Activated CD8-positive, alpha-beta T cell treated with anti-CD3 and anti-CD28 coated beads for 36 hours (primary cell): ENCODE measurements around the gene LRRN2. TPM values are rescaled to one million over a fixed set of nuclear protein-coding genes. Genes with fewer than 3 reads are reported as not detected.

Experiments used
- ATAC-seq: fragments of 200-7000 bp; cut with Tn5 transposase; one replicate; pipeline ENCODE4 v1.10.0; 2021; ENCODE audit warnings: mild to moderate bottlenecking, moderate library complexity
- CTCF ChIA-PET: fragments of 350-600 bp; sonication (Branson Sonifier 250); formaldehyde crosslinking; loops from one replicate; lab custom pipeline; 2021; ENCODE audit warnings: antibody characterized with exemption; lab: Charles Lee
- POLR2A ChIA-PET: fragments of 350-600 bp; sonication (Branson Sonifier 250); formaldehyde crosslinking; loops from one replicate; lab custom pipeline; 2021; ENCODE audit warnings: antibody characterized with exemption; lab: Charles Lee
- DNase-seq: peaks from one replicate; pipeline ENCODE4 v3.0.0-alpha.2; 2020
- H3K27ac Mint-ChIP-seq: one replicate; pipeline ENCODE4 v1.8.0; 2021; ENCODE audit warnings: mild to moderate bottlenecking, mixed read lengths
- H3K27me3 Mint-ChIP-seq: one replicate; pipeline ENCODE4 v1.8.0; 2021; ENCODE audit warnings: mixed read lengths
- H3K36me3 Mint-ChIP-seq: one replicate; pipeline ENCODE4 v1.8.0; 2021; ENCODE audit warnings: low read depth, mixed read lengths
- H3K4me1 Mint-ChIP-seq: one replicate; pipeline ENCODE4 v1.8.0; 2021; ENCODE audit warnings: low read depth, mixed read lengths
- H3K4me3 Mint-ChIP-seq: one replicate; pipeline ENCODE4 v1.8.0; 2021; ENCODE audit warnings: mild to moderate bottlenecking, moderate library complexity, mixed read lengths
- H3K9me3 Mint-ChIP-seq: one replicate; pipeline ENCODE4 v1.8.0; 2021; ENCODE audit warnings: mixed read lengths
- intact Hi-C: fragments of 100-400 bp; cut with micrococcal nuclease; formaldehyde crosslinking; loops from one replicate; pipeline ENCODE4 v1.10.0; 2022
- total RNA-seq, 2 experiments: library from RNA; stranded (reverse); gene quantifications; one replicate each; pipeline ENCODE4 v1.2.3, GENCODE V29; 2021
- TF ChIP-seq, protein P1 (sequence below): fragments of 200-600 bp; IDR thresholded peaks from one replicate; pipeline ENCODE4 v1.8.0; 2022; ENCODE audit warnings: antibody characterized with exemption, mild to moderate bottlenecking

LRRN2 gene
- total RNA-seq, 2 experiments from 2014 or later: not detected

DNA sequence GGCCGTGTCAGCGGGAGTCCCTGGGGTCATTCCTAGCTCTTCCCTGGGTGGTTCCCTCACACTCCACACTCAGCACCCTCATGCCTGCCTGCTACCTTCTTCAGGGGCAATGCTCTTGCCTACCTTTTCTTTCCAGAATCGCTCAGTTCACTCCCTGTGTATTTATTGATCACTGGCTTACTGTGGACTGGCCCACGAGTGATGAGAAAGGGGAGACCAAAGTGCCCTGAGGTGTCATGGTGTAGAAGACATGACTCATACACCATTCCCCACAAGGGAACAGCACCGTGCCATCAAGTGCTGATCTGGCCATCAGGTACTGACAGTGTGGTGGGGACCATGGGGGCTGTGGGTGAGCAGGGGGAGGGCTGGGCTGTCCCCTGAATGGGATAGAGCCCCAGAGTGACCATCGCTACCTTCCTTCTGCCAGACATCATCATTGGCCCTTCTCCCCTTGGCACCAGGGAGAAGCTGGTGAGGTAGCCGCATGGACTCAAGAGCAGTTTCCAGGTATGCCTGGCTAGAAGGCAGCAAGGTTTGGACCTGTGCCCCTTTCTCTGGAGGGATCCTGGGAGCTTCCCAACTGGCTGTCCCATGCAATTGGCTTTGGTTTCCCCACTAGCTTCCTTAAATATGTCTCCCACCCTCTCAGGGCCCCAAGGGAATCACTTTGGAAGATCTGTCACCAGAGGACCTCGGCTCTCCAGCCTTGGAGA is 17.2 kb upstream of the LRRN2 start:
- no peaks in the 10 kb centered on the region for H3K9me3 Mint-ChIP-seq
- H3K27me3 Mint-ChIP-seq: no peaks in the 10 kb centered on the region
- TF ChIP-seq, protein P1, sequence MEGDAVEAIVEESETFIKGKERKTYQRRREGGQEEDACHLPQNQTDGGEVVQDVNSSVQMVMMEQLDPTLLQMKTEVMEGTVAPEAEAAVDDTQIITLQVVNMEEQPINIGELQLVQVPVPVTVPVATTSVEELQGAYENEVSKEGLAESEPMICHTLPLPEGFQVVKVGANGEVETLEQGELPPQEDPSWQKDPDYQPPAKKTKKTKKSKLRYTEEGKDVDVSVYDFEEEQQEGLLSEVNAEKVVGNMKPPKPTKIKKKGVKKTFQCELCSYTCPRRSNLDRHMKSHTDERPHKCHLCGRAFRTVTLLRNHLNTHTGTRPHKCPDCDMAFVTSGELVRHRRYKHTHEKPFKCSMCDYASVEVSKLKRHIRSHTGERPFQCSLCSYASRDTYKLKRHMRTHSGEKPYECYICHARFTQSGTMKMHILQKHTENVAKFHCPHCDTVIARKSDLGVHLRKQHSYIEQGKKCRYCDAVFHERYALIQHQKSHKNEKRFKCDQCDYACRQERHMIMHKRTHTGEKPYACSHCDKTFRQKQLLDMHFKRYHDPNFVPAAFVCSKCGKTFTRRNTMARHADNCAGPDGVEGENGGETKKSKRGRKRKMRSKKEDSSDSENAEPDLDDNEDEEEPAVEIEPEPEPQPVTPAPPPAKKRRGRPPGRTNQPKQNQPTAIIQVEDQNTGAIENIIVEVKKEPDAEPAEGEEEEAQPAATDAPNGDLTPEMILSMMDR: no peak
- H3K4me3 Mint-ChIP-seq: no peak overlapping the region
- DNase-seq: no peak
- no peak overlapping the region for H3K27ac Mint-ChIP-seq
- POLR2A ChIA-PET: interaction anchor here (1.1 kb wide), 1 partner anchor 14 kb away, joined by 3 read pairs; no protein-coding TSS in a partner anchor
- intact Hi-C loops: no loop called here
- no peak for ATAC-seq
- peaks cover 17% of the 10 kb centered on the region for H3K4me1 Mint-ChIP-seq
- no peaks in the 10 kb centered on the region for H3K36me3 Mint-ChIP-seq
- CTCF ChIA-PET: interaction anchor here (0.8 to 3.9 kb wide), 5 partner anchors 10 to 137 kb away, joined by 3 to 14 read pairs (median 4); no protein-coding TSS in a partner anchor

DNA sequence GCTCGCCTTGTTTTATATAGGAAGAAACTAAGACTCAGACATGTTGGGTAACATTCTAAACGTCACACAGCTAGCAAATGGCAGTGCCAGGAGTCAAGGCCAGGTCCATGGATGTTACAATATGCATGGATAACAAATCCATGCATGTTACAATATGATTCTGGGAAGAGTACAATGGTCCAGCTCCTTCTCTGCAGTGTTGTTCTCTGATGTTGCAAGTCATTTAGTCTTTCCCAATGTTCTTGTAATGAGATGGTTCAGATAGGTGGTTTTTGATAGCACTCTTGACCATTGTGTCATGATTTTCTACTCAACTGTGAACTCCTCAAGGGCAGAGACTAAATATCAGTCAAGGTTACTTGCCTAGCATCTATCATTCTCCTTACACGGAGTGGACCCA is 15.7 kb upstream of the LRRN2 start:
- CTCF ChIA-PET: no interaction called here

DNA sequence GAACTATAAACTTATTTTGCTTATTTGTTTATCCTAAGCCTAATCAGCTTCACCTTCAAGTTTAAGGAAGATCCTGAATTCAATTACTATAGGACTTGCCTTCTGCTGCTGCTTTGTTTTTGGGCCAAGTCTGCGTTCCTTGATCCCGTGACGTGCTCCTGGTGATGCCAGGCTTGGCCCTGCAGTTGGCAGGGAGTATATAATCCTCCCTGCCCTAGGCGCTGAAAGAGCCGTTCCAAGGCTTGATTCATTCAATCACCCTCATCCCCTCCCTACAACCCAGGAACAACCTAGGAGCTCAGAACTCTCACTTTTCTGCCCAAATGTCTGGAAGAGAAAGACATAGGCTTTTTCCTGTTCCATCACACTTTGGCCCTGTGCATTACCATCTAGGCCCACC is 12.4 kb upstream of the LRRN2 start:
- Mint-ChIP-seq H3K27me3 (no peaks in the 10 kb centered on the region), H3K27ac (no peak overlapping the region), H3K4me1 (no peaks in the 10 kb centered on the region), H3K36me3 (no peaks in the 10 kb centered on the region), H3K9me3 (no peaks in the 10 kb centered on the region), H3K4me3 (no peak overlapping the region)
- ATAC-seq (no peak), DNase-seq (no peak)
- ChIA-PET CTCF (no interaction called here), POLR2A (no interaction called here)
- intact Hi-C loops: no loop called here
- TF ChIP-seq, protein P1: no peak

More for the DNA sequence above, 15.7 kb upstream of the LRRN2 start:
- no peaks in the 10 kb centered on the region for H3K36me3 Mint-ChIP-seq
- no peak for ATAC-seq
- H3K9me3 Mint-ChIP-seq: no peaks in the 10 kb centered on the region
- TF ChIP-seq, protein P1: no peak
- intact Hi-C loops: no loop called here
- H3K4me3 Mint-ChIP-seq: no peak overlapping the region
- no peak for DNase-seq
- POLR2A ChIA-PET: interaction anchor here (0.6 kb wide), 1 partner anchor 16 kb away, joined by 3 read pairs; no protein-coding TSS in a partner anchor
- H3K27ac Mint-ChIP-seq: no peak overlapping the region
- H3K4me1 Mint-ChIP-seq: peaks cover 5% of the 10 kb centered on the region
- H3K27me3 Mint-ChIP-seq: no peaks in the 10 kb centered on the region

DNA sequence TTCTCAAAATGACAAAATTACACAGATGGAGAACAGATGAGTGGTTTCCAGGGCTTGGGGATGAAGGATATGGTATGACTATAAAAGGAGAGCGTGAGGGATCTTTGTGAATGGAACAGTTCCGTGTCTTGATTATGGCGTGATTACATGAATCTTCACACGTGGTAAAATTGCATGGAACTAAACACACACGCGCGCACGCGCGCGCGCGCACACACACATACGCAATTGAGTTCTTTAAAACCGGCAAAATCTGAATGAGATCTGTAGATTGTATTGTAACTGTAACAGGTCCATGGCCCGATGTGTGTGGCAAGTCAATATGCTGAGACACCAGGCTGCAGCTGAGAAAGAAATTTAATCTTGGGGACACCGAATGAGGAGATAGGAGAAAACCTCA is 11.1 kb upstream of the LRRN2 start:
- DNase-seq: no peak
- Mint-ChIP-seq H3K36me3 (no peaks in the 10 kb centered on the region), H3K4me1 (peaks cover 6% of the 10 kb centered on the region), H3K27me3 (no peaks in the 10 kb centered on the region), H3K27ac (no peak overlapping the region), H3K4me3 (no peak overlapping the region), H3K9me3 (no peaks in the 10 kb centered on the region)
- ATAC-seq: no peak
- TF ChIP-seq, protein P1: no peak
- ChIA-PET CTCF (no interaction called here), POLR2A (no interaction called here)
- intact Hi-C loops: no loop called here

DNA sequence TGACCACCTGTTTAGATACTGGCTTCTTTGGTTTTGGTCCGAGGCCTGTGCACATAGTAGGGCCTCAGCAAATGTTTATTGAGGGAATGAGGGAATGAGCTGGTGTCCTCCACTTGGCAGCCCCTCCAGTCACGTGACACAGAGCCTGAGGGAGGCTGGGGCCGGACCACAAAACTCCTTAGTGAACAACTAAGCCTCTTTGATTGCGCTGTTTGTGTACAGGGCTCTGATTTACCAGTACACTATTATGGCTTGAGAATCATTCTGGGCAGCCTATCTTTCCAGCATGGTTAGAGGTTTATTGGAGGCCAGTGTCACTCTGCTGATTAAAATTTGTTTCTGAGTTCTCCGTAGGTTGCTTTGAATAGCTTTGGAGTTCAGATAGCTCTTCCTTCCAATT is 10.2 kb upstream of the LRRN2 start:
- ATAC-seq: no peak
- no peaks in the 10 kb centered on the region for H3K27me3 Mint-ChIP-seq
- no peaks in the 10 kb centered on the region for H3K9me3 Mint-ChIP-seq
- no peaks in the 10 kb centered on the region for H3K36me3 Mint-ChIP-seq
- peaks cover 7% of the 10 kb centered on the region for H3K4me1 Mint-ChIP-seq
- TF ChIP-seq, protein P1: no peak
- ChIA-PET CTCF (interaction anchor here (1.0 to 2.1 kb wide), 2 partner anchors 68 to 111 kb away, joined by 3 to 5 read pairs; no protein-coding TSS in a partner anchor), POLR2A (interaction anchor here (0.6 kb wide), 1 partner anchor 9 kb away, joined by 3 read pairs; no protein-coding TSS in a partner anchor)
- no peak overlapping the region for H3K27ac Mint-ChIP-seq
- no peak overlapping the region for H3K4me3 Mint-ChIP-seq
- no peak for DNase-seq
- intact Hi-C loops: no loop called here
